HG03457 (cell line): Measurements from ENCODE around the gene CTSH.
A peak's percentile ranks its signal among the peaks of the same experiment; 100 is the strongest.
"Not testable (repeated sequence)": the region's sequence is repeated elsewhere in the genome, so short reads cannot be mapped to it uniquely, and the experiment has no call there.

Source experiments
- ATAC-seq: cut with Tn5 transposase; IDR thresholded peaks from one replicate; pipeline ENCODE4 v1.9.1; 2021; ENCODE audit warnings: moderate number of reproducible peaks; ENCODE audit not compliant: unreplicated experiment

CTSH gene

GRCh38 chr15:78898540-78898939, 46.3 kb downstream of the CTSH start:
- no peak for ATAC-seq

- ATAC-seq, result no peak
Measured at GRCh38 chr15:78895471-78895870, 49.4 kb downstream of the CTSH start.

- ATAC-seq, result no peak
Measured at GRCh38 chr15:78893538-78893937, 51.3 kb downstream of the CTSH start.

GRCh38 chr15:78889000-78889399, 55.8 kb downstream of the CTSH start:
- no peak for ATAC-seq

- ATAC-seq, result no peak
Measured at GRCh38 chr15:78881681-78882080, 63.2 kb downstream of the CTSH start.

GRCh38 chr15:78880813-78881212, 64.0 kb downstream of the CTSH start:
- no peak for ATAC-seq

- no peak for ATAC-seq
Measured at GRCh38 chr15:78880242-78880533, 64.7 kb downstream of the CTSH start.

GRCh38 chr15:78879517-78880241, 65.2 kb downstream of the CTSH start:
- no peak for ATAC-seq

- ATAC-seq, result no peak
Measured at GRCh38 chr15:78878356-78878755, 66.5 kb downstream of the CTSH start.

- ATAC-seq, result not testable (repeated sequence)
Measured at GRCh38 chr15:78876954-78877353, 67.9 kb downstream of the CTSH start.

- ATAC-seq, result no peak
Measured at GRCh38 chr15:78875107-78875914, 69.5 kb downstream of the CTSH start.

- ATAC-seq, result no peak
Measured at GRCh38 chr15:78873793-78874765, 70.8 kb downstream of the CTSH start.

- peak; percentile 47 for ATAC-seq
Measured at GRCh38 chr15:78872972-78873792, 71.7 kb downstream of the CTSH start.

- ATAC-seq, result peak; percentile 74
Measured at GRCh38 chr15:78872155-78872971, 72.5 kb downstream of the CTSH start, which contains the start of gene MORF4L1. MORF4L1 (plus strand) TSS chr15:78872890; CDS start chr15:78873018, 128 bp downstream.

- ATAC-seq, result not testable (repeated sequence)
Measured at GRCh38 chr15:78871483-78872127, 73.2 kb downstream of the CTSH start.
